Liver (tissue), 9 donors: ENCODE results near the gene CEMIP. TPM values are rescaled to one million over a fixed set of nuclear protein-coding genes. Genes with fewer than 3 reads are reported as not detected.

Experiments
- DNase-seq: peaks from one replicate; pipeline ENCODE4 v3.0.0-alpha.2; 2017; ENCODE audit warnings: low spot score
- H3K27ac ChIP-seq, 2 donors: one replicate each; pipeline ENCODE4 v1.7.0; 2013; ENCODE audit warnings: inconsistent platforms in 2 of 2, low read length in 2 of 2, control low read depth in 1 of 2, low read depth in 1 of 2, mild to moderate bottlenecking in 1 of 2
- H3K27me3 ChIP-seq, 4 donors: one replicate each; pipeline versions ENCODE4 v1.6.1 to v1.7.0; 2013; ENCODE audit warnings: low read length in 3 of 4, inconsistent platforms in 1 of 4, mild to moderate bottlenecking in 1 of 4, moderate library complexity in 1 of 4; ENCODE audit not compliant: control insufficient read depth in 4 of 4, insufficient read depth in 4 of 4
- H3K36me3 ChIP-seq, 4 donors: one replicate each; pipeline versions ENCODE4 v1.6.1 to v1.7.0; 2013; ENCODE audit warnings: low read length in 3 of 4, mild to moderate bottlenecking in 3 of 4, low read depth in 1 of 4, moderate library complexity in 1 of 4; ENCODE audit not compliant: control insufficient read depth in 4 of 4, insufficient read depth in 3 of 4
- H3K4me1 ChIP-seq, 4 donors: one replicate each; pipeline versions ENCODE4 v1.6.1 to v1.7.0; 2013; ENCODE audit warnings: low read length in 3 of 4, mild to moderate bottlenecking in 3 of 4, moderate library complexity in 1 of 4; ENCODE audit not compliant: control insufficient read depth in 4 of 4, insufficient read depth in 4 of 4
- H3K4me3 ChIP-seq, 3 donors: one replicate each; pipeline versions ENCODE4 v1.6.1 to v1.7.0; 2013; ENCODE audit warnings: low read length in 3 of 3, control low read depth in 1 of 3, low read depth in 1 of 3, mild to moderate bottlenecking in 1 of 3
- H3K9ac ChIP-seq, 2 donors: one replicate each; pipeline ENCODE4 v1.7.0; 2013; ENCODE audit warnings: low read length in 2 of 2, mild to moderate bottlenecking in 2 of 2, moderate library complexity in 2 of 2, control low read depth in 1 of 2, low read depth in 1 of 2
- H3K9me3 ChIP-seq, 4 donors: one replicate each; pipeline versions ENCODE4 v1.6.1 to v1.7.0; 2013; ENCODE audit warnings: low read length in 3 of 4; ENCODE audit not compliant: control insufficient read depth in 4 of 4
- EGR1 ChIP-seq, 2 donors: IDR thresholded peaks; 2 replicates each; pipeline ENCODE4 v1.6.1; 2016 to 2018; ENCODE audit warnings: antibody characterized with exemption in 2 of 2, low read depth in 2 of 2
- FOXA1 ChIP-seq: IDR thresholded peaks from 2 replicates; pipeline ENCODE4 v1.6.1; 2016; ENCODE audit warnings: antibody characterized with exemption
- FOXA2 ChIP-seq: IDR thresholded peaks from 2 replicates; pipeline ENCODE4 v1.6.1; 2016; ENCODE audit warnings: antibody characterized with exemption
- GABPA ChIP-seq, 2 donors: IDR thresholded peaks in 1 of 2; conservative IDR thresholded peaks in 1 of 2; 2 replicates each; pipeline ENCODE4 v1.6.1; 2016; ENCODE audit warnings: antibody characterized with exemption in 2 of 2, mild to moderate bottlenecking in 1 of 2, moderate library complexity in 1 of 2
- HNF4A ChIP-seq, 2 donors: conservative IDR thresholded peaks; 2 replicates each; pipeline ENCODE4 v1.6.1; 2016; ENCODE audit warnings: antibody characterized with exemption in 2 of 2, mild to moderate bottlenecking in 2 of 2
- JUND ChIP-seq, 2 donors: IDR thresholded peaks; 2 replicates each; pipeline ENCODE4 v1.6.1; 2016; ENCODE audit warnings: antibody characterized with exemption in 2 of 2
- NR2F2 ChIP-seq: IDR thresholded peaks from 2 replicates; pipeline ENCODE4 v1.6.1; 2016; ENCODE audit warnings: antibody characterized with exemption
- RAD21 ChIP-seq, 2 donors: IDR thresholded peaks; 2 replicates each; pipeline ENCODE4 v1.6.1; 2016; ENCODE audit warnings: antibody characterized with exemption in 2 of 2, mild to moderate bottlenecking in 2 of 2
- RXRA ChIP-seq, 2 donors: IDR thresholded peaks; 2 replicates each; pipeline ENCODE4 v1.6.1; 2017 to 2018; ENCODE audit warnings: antibody characterized with exemption in 2 of 2, mild to moderate bottlenecking in 1 of 2
- SP1 ChIP-seq: IDR thresholded peaks from 2 replicates; pipeline ENCODE4 v1.6.1; 2018; ENCODE audit warnings: antibody characterized with exemption, mild to moderate bottlenecking
- TAF1 ChIP-seq: conservative IDR thresholded peaks from 2 replicates; pipeline ENCODE4 v1.6.1; 2016; ENCODE audit warnings: antibody characterized with exemption, mild to moderate bottlenecking
- WGBS: extraction: QIAGEN DNeasy Blood & Tissue Kit; methylation state at CpG from one replicate; pipeline ENCODE4 v1.1.7; 2013; 5-methylcytosine and 5-hydroxymethylcytosine counted together
- polyA plus RNA-seq, 2 donors: library from polyadenylated mRNA; stranded (reverse) in 1 of 2; unstranded in 1 of 2; fragments of 200-250 nt in 1 of 2; fragments of >200 nt in 1 of 2; fragmentation: Nextera tagmentation in 1 of 2; extraction: Ambion mirVana in 1 of 2; gene quantifications; one replicate each; pipeline versions ENCODE4 v1.2.1 to v1.2.3, GENCODE V29; 2013 to 2015
- total RNA-seq, 2 donors: library from RNA; depleted of rRNA; stranded (reverse); fragments of >200 nt; gene quantifications; one replicate each; pipeline ENCODE4 v1.2.3, GENCODE V29; 2014
- TF ChIP-seq, protein P1 (sequence below): IDR thresholded peaks from 2 replicates; pipeline ENCODE4 v1.6.1; 2016; ENCODE audit warnings: antibody characterized with exemption
- TF ChIP-seq, protein P2 (sequence below): IDR thresholded peaks from 2 replicates; pipeline ENCODE4 v1.6.1; 2016; ENCODE audit warnings: antibody characterized with exemption
- TF ChIP-seq, protein P3 (sequence below): IDR thresholded peaks from 2 replicates; pipeline ENCODE4 v1.6.1; 2016; ENCODE audit warnings: antibody characterized with exemption, mild to moderate bottlenecking
- donor health status: healthy.
- donor health status: healthy.
- donor health status: healthy.
- donor health status: healthy.
- donor health status: healthy.

CEMIP gene
- total and polyA plus RNA-seq, 4 donors: under 0.01 to 0.89 (median 0.21) TPM

DNA sequence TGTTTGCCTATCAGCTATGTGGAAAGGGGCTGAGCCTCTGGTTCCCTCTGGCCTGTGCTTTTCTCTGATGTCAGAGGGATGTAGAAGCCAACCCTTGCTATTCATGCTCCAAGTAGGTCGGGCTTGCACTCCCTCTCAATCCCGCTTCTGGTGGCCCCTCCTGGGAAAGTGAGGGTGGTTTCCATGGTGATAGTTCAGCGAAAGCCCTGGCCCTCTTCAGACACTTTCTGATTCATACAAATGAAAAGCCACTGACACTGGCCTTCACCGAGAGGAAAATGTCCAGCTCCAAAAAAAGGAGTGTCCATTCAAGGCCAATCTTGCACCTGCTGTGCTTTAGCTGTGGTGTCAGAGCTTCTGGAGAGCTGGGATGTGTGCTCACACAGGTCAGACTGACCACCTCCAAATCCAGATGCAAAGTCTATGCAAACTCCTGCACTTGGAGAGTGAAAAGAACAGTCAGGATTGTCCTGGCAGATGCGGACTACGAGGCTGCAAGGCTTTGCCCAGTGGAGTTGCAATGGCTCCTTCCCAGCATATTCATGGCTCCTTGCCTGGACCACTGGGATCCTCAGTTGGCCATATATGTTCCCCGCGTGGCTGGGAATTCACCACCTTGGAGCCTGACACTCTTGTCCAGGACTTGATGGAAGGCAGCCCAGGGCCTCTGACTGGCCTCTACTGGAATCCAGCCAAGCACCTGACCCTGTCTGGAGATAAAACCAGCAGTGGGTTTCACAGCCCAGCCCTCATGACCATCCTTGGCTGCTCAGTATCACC lies 96.6 kb downstream of the CEMIP start:
- no peak for DNase-seq
- no peaks in the 10 kb centered on the region for H3K9me3 ChIP-seq
- no peaks in the 10 kb centered on the region for H3K27me3 ChIP-seq
- 74% methylated on average over 8 of the region's 8 CpGs for WGBS
- no peaks in the 10 kb centered on the region for H3K4me1 ChIP-seq
- H3K9ac ChIP-seq: no peak overlapping the region
- H3K36me3 ChIP-seq: no peaks in the 10 kb centered on the region
- TF ChIP-seq JUND (IDR thresholded peaks at IDR 0.05) (no peak), FOXA2 (no peak), RAD21 (IDR thresholded peaks at IDR 0.05) (no peak), RXRA (IDR thresholded peaks at IDR 0.05) (no peak), SP1 (no peak), HNF4A (conservative IDR thresholded peaks at IDR 0.05) (no peak)
- TF ChIP-seq, protein P1, sequence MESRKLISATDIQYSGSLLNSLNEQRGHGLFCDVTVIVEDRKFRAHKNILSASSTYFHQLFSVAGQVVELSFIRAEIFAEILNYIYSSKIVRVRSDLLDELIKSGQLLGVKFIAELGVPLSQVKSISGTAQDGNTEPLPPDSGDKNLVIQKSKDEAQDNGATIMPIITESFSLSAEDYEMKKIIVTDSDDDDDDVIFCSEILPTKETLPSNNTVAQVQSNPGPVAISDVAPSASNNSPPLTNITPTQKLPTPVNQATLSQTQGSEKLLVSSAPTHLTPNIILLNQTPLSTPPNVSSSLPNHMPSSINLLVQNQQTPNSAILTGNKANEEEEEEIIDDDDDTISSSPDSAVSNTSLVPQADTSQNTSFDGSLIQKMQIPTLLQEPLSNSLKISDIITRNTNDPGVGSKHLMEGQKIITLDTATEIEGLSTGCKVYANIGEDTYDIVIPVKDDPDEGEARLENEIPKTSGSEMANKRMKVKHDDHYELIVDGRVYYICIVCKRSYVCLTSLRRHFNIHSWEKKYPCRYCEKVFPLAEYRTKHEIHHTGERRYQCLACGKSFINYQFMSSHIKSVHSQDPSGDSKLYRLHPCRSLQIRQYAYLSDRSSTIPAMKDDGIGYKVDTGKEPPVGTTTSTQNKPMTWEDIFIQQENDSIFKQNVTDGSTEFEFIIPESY: no peak
- H3K27ac ChIP-seq: no peak overlapping the region
- H3K4me3 ChIP-seq: no peak overlapping the region

DNA sequence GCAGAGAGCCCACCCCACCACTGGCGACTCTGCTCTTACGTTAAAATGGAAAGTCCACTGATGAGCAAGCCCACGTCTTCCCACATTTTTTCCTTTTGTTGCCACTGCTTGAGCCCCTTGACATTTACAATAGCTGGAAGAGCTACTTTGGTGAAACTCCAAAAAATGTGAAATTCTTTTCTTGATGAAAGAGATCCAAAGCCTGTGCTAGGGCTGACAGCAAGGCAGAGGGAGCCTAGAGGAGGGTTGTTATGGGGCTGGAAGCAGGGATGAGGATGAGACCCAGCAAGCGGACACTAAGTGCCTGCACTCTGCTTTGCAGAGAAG lies 97.1 kb downstream of the CEMIP start:
- H3K9ac ChIP-seq: no peak overlapping the region
- H3K4me1 ChIP-seq: no peaks in the 10 kb centered on the region
- H3K4me3 ChIP-seq: no peak overlapping the region
- no peak for DNase-seq
- no peaks in the 10 kb centered on the region for H3K27me3 ChIP-seq
- H3K36me3 ChIP-seq: no peaks in the 10 kb centered on the region
- 93% methylated on average over 4 of the region's 4 CpGs for WGBS
- no peaks in the 10 kb centered on the region for H3K9me3 ChIP-seq
- H3K27ac ChIP-seq: no peak overlapping the region
- TF ChIP-seq NR2F2 (no peak), TAF1 (no peak), FOXA1 (no peak), HNF4A (conservative IDR thresholded peaks at IDR 0.05) (no peak), GABPA (IDR thresholded peaks at IDR 0.05 in 1 of 2, conservative IDR thresholded peaks at IDR 0.05 in 1 of 2) (no peak), FOXA2 (no peak), RXRA (IDR thresholded peaks at IDR 0.05) (no peak), EGR1 (IDR thresholded peaks at IDR 0.05; ENCODE audit: low read depth in 2 of 2) (no peak)
- TF ChIP-seq, protein P2, sequence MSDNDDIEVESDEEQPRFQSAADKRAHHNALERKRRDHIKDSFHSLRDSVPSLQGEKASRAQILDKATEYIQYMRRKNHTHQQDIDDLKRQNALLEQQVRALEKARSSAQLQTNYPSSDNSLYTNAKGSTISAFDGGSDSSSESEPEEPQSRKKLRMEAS: no peak
- TF ChIP-seq, protein P3, sequence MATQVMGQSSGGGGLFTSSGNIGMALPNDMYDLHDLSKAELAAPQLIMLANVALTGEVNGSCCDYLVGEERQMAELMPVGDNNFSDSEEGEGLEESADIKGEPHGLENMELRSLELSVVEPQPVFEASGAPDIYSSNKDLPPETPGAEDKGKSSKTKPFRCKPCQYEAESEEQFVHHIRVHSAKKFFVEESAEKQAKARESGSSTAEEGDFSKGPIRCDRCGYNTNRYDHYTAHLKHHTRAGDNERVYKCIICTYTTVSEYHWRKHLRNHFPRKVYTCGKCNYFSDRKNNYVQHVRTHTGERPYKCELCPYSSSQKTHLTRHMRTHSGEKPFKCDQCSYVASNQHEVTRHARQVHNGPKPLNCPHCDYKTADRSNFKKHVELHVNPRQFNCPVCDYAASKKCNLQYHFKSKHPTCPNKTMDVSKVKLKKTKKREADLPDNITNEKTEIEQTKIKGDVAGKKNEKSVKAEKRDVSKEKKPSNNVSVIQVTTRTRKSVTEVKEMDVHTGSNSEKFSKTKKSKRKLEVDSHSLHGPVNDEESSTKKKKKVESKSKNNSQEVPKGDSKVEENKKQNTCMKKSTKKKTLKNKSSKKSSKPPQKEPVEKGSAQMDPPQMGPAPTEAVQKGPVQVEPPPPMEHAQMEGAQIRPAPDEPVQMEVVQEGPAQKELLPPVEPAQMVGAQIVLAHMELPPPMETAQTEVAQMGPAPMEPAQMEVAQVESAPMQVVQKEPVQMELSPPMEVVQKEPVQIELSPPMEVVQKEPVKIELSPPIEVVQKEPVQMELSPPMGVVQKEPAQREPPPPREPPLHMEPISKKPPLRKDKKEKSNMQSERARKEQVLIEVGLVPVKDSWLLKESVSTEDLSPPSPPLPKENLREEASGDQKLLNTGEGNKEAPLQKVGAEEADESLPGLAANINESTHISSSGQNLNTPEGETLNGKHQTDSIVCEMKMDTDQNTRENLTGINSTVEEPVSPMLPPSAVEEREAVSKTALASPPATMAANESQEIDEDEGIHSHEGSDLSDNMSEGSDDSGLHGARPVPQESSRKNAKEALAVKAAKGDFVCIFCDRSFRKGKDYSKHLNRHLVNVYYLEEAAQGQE: no peak
